ENCODE measurements around the gene RCAN1.
A peak's percentile ranks its signal among the peaks of the same experiment; 100 is the strongest.

The RCAN1 gene

DNA sequence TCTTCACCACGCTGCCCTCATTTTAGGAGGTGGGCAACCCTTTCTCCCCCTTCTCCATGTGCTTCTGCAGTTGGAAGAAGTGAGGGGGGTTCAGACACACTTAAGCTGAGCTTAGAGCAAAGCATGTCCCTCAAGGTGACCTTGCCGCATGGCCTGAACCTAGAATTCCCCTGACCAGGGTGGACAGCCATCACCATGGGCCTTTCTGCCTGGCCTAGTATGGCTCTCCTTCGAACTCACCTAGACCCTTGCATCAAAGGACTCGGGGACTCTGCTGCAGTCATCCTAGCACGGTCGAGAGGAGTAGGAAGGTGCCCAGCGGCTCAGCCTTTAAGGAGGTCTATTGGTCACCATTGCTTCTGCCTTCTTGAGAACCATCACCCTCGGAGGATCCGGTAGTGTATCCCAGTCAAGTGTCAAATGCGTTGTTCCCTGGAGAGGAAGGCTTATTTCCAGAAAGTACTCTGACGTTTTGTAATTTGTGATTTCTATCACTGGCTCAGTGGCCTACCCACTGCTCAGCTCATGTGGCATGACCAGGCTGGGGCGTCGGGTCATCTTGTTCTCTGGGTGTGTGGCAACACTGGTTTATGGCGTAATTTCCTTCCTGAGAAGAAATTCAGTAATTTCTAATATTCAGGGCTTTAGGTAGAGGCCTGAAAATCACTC is 103.0 kb downstream of the RCAN1 start, which contains the start of gene KCNE1:
Gene KCNE1 (minus strand): TSS at position 424 of the 669 bp plus-strand sequence. CDS start 62,576 bp downstream, outside the sequence.
- no peak for FAIRE-seq
- no peak for DNase-seq (ENCODE audit: insufficient read length, low spot score)
- TF ChIP-seq, protein P1, sequence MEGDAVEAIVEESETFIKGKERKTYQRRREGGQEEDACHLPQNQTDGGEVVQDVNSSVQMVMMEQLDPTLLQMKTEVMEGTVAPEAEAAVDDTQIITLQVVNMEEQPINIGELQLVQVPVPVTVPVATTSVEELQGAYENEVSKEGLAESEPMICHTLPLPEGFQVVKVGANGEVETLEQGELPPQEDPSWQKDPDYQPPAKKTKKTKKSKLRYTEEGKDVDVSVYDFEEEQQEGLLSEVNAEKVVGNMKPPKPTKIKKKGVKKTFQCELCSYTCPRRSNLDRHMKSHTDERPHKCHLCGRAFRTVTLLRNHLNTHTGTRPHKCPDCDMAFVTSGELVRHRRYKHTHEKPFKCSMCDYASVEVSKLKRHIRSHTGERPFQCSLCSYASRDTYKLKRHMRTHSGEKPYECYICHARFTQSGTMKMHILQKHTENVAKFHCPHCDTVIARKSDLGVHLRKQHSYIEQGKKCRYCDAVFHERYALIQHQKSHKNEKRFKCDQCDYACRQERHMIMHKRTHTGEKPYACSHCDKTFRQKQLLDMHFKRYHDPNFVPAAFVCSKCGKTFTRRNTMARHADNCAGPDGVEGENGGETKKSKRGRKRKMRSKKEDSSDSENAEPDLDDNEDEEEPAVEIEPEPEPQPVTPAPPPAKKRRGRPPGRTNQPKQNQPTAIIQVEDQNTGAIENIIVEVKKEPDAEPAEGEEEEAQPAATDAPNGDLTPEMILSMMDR (IDR thresholded peaks at IDR 0.05; ENCODE audit: insufficient read depth, missing control alignments): no peak

DNA sequence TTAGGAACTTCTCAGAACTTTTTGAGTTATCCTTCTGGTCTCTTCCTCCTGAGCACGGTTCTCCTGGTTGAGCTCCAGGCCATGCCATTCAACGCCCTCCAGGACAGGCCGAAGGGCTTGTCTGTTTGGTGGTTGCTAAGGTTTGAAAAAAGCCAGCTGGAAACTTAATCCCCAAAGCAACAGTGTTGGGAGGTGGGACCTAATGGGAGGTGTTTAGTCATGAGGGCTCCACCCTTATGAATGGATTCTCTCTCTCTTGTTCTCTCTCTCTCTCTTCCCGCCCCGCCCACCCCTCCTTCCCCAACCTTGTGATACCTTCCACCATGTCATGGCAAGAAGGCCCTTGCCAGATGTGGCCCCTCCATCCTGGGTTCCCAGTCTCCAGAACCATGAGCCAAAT is 103.7 kb downstream of the RCAN1 start:
- TF ChIP-seq, protein P1 (IDR thresholded peaks at IDR 0.05; ENCODE audit: insufficient read depth, missing control alignments): no peak
- no peak for FAIRE-seq
- DNase-seq (ENCODE audit: insufficient read length, low spot score): no peak

DNA sequence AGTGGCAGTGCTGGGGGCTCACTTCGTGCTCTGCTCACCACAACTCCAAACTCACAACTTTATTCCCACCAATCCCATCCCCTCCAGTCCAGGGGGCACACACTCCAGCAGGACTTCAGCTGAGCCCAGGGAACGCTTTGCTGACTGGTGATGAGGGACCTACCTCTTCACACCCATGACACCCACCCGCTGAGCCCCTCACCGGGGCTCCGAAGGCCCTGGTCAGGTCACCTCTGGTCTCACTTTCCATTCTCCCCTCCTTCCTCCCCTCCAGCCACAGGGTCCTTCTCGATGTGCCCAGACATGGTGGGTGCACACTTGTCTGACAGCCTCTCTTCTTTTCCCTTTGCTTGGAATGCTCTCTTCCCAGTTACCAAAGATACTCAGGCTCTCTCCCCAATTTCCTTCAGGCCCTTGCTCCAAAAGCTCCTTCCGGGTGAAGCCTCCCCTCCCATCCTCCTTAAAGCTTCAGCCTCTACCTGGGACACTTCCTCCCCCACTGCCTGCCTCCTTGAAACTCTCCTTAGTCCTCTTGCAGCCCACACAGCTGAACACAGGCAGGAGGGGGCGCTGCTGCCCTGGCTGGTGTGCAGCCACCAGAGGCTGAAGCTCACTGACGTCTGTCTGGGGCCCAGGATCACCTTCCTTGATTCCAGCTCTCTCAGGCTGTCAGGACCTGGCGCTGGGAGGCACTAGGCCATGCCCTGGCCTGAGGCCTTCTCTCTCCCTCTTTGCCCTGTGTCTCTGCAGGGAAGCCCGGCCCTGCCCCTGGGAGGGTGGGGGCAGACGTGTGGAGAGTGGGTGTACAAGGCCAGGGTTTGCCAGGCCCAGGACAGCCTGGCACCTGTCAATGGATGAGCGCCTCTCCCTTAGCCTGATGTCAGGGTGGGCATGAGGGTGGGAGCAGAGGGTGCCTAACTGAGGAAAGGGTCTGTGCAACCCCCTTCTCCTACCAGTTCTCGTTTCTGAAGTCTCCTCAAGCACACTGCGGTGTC is 104.5 kb downstream of the RCAN1 start:
- FAIRE-seq: no peak
- TF ChIP-seq, protein P1 (IDR thresholded peaks at IDR 0.05; ENCODE audit: insufficient read depth, missing control alignments): peak; percentile 56
- DNase-seq (ENCODE audit: insufficient read length, low spot score): no peak

DNA sequence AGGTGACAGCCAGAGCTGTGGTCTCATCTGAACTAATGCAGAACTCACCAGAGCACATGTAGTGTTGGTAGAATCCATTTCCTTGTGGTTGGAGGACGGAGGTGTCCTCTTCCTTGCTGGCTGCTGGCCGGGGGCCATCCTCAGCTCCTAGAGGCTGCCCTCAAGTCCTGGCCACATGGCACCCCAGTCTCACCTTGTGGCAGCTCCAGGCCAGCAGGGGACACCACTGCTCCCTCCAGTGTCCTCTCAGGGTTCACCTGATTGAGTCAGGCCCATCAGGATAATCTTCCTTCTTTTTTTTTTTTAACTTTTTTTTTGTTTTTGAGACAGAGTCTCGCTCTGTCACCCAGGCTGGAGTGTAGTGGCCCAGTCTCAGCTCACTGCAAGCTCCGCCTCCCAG is 105.8 kb downstream of the RCAN1 start:
- no peak for FAIRE-seq
- DNase-seq (ENCODE audit: insufficient read length, low spot score): no peak
- TF ChIP-seq, protein P1 (IDR thresholded peaks at IDR 0.05; ENCODE audit: insufficient read depth, missing control alignments): no peak

DNA sequence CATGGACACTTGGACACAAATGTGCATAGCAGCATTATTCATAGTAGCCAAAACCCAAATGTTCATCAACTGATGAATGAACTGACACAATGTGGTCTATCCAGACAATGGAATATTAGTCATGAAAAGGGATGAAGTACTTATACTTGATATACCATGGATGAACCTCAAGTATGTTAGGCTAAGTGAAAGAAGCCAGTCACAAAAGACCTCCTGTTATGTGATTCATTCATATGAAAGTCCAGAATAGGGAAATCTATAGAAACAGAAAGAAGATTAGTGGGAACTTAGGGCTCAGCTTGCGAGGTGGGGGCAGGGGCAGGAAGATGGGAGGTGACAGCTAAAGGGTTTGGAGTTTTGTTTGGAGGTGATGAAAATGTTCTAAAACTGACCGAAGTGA is 110.3 kb downstream of the RCAN1 start:
- TF ChIP-seq, protein P1 (IDR thresholded peaks at IDR 0.05; ENCODE audit: insufficient read depth, missing control alignments): no peak
- FAIRE-seq (no peak), DNase-seq (ENCODE audit: insufficient read length, low spot score) (no peak)

DNA sequence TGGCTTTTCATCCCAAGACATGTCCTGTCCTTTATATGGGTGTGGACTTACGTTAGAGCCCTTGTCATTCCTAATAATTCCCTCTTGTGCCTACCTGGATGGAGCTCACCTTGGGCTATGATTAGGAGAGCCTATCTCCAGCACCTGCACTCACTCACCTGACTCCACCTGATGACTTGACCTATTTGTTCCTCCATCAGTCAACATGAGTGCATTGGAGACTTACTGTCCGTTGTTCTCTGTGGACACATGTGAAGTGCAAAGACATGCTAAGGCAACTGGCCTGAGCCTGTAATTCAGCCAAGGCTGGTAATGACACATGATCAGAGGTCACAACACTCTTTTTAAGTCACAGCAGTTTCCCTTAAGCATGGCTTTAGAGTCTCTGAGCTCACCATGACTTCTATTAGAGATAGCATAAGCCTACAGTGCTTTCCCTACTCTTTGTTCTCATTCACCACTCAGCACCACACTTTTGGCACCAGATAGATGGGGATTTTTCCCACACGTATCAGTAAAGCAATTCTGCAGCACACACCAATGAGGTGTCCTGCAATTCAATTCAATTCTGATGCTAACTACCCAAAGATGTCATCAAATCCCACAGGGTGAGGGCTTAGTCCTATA is 112.3 kb downstream of the RCAN1 start:
- TF ChIP-seq, protein P1 (IDR thresholded peaks at IDR 0.05; ENCODE audit: insufficient read depth, missing control alignments): no peak
- DNase-seq (ENCODE audit: insufficient read length, low spot score) (no peak), FAIRE-seq (no peak)
